NT2/D1 (cell line): ENCODE measurements around the gene PIK3R5.

ENCODE experiments used
- DNase-seq: peaks from one replicate; pipeline ENCODE4 v3.0.0-alpha.2; 2011; ENCODE audit warnings: low read depth, low spot score
- H3K27me3 ChIP-seq: 2 replicates; pipeline ENCODE4 v1.6.0; 2011; ENCODE audit warnings: mild to moderate bottlenecking; ENCODE audit not compliant: insufficient read length, insufficient read depth
- H3K36me3 ChIP-seq: 2 replicates; pipeline ENCODE4 v1.6.1; 2011; ENCODE audit warnings: mild to moderate bottlenecking, low read length, mixed read lengths; ENCODE audit not compliant: insufficient read depth, insufficient read length
- H3K4me1 ChIP-seq: 2 replicates; pipeline ENCODE4 v1.5.1; 2011; ENCODE audit not compliant: insufficient read depth, insufficient read length
- H3K4me3 ChIP-seq: 2 replicates; pipeline ENCODE4 v1.5.1; 2011; ENCODE audit warnings: low read depth; ENCODE audit not compliant: insufficient read length
- H3K9ac ChIP-seq: 2 replicates; pipeline ENCODE4 v1.6.0; 2011; ENCODE audit warnings: low read depth; ENCODE audit not compliant: insufficient read length
- H3K9me3 ChIP-seq: 2 replicates; pipeline ENCODE4 v1.5.1; 2011; ENCODE audit warnings: mild to moderate bottlenecking, low read length; ENCODE audit not compliant: insufficient read depth
- SUZ12 ChIP-seq: IDR thresholded peaks from 2 replicates; pipeline ENCODE4 v1.6.1; 2011; ENCODE audit not compliant: insufficient read length, insufficient read depth; ENCODE audit errors: extremely low read depth
- YY1 ChIP-seq: IDR thresholded peaks from 2 replicates; pipeline ENCODE4 v1.6.1; 2011; ENCODE audit not compliant: insufficient read length, insufficient read depth
- ZNF274 ChIP-seq: IDR thresholded peaks from 2 replicates; pipeline ENCODE4 v1.6.1; 2011; ENCODE audit warnings: mild to moderate bottlenecking, low read depth, low read length

PIK3R5 gene

GRCh38 chr17:8949061-8949661, 16.3 kb downstream of the PIK3R5 start:
- DNase-seq: no peak
- Histone ChIP-seq H3K4me3 (no peak overlapping the region), H3K9me3 (no peaks in the 10 kb centered on the region), H3K36me3 (no peaks in the 10 kb centered on the region), H3K9ac (no peak overlapping the region), H3K27me3 (no peaks in the 10 kb centered on the region), H3K4me1 (no peaks in the 10 kb centered on the region)
- TF ChIP-seq YY1 (no peak), ZNF274 (no peak), SUZ12 (no peak)

DNA sequence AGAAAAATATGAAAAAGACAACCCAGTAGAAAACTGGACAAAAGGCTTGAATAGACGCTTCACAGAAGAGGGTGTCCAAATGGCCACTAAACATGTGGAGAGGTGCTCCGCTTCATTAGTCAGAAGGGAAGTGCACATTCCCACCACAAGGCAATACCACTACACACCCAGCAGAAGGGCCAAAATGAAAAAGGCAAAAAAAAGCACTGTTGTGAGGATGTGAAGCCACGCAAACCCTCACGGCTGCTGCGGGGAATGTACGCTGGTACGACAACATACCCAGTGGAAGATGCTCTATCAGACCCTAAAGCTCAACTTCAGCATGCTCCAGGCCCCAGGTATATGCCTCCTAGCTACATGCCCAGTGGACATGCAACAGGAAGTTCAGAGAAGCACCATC, 17.0 kb downstream of the PIK3R5 start:
- H3K9ac ChIP-seq: no peak overlapping the region
- no peak overlapping the region for H3K4me3 ChIP-seq
- H3K4me1 ChIP-seq: no peaks in the 10 kb centered on the region
- H3K36me3 ChIP-seq: no peaks in the 10 kb centered on the region
- DNase-seq: no peak
- no peaks in the 10 kb centered on the region for H3K27me3 ChIP-seq
- TF ChIP-seq YY1 (no peak), SUZ12 (no peak), ZNF274 (no peak)
- H3K9me3 ChIP-seq: no peaks in the 10 kb centered on the region

- TF ChIP-seq ZNF274 (no peak), YY1 (no peak), SUZ12 (no peak)
- no peak overlapping the region for H3K4me3 ChIP-seq
- no peak for DNase-seq
- no peak overlapping the region for H3K9ac ChIP-seq
- H3K36me3 ChIP-seq: no peaks in the 10 kb centered on the region
- no peaks in the 10 kb centered on the region for H3K4me1 ChIP-seq
- H3K9me3 ChIP-seq: no peaks in the 10 kb centered on the region
- H3K27me3 ChIP-seq: no peaks in the 10 kb centered on the region
These were observed 18.3 kb downstream of the PIK3R5 start for GRCh38 chr17:8947201-8947600.

- DNase-seq: no peak
- Histone ChIP-seq H3K9me3 (no peaks in the 10 kb centered on the region), H3K36me3 (no peaks in the 10 kb centered on the region), H3K27me3 (no peaks in the 10 kb centered on the region), H3K4me3 (no peak overlapping the region), H3K4me1 (no peaks in the 10 kb centered on the region), H3K9ac (no peak overlapping the region)
- TF ChIP-seq YY1 (no peak), SUZ12 (no peak), ZNF274 (no peak)
These were observed 19.0 kb downstream of the PIK3R5 start for GRCh38 chr17:8946476-8946875.

DNA sequence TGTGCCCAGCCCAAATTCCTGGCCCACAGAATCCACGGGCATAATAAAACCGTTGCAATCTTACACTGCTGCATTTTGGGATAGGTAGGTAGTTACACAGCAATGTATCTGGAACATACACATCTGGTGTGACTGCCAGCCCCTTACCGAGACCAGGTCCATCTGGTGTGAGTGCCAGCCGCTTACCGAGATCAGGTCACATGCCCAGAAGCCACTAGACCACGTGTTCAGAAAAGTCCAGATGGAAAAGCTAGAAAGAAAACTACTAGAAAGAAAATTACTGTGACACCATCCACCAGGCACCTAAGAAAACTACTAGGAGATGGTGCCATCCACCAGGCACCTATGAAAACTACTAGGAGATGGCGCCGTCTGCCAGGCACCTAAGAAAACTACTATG, 19.4 kb downstream of the PIK3R5 start:
- Histone ChIP-seq H3K4me3 (no peak overlapping the region), H3K9me3 (no peaks in the 10 kb centered on the region), H3K4me1 (peaks cover under 1% of the 10 kb centered on the region), H3K36me3 (no peaks in the 10 kb centered on the region), H3K9ac (no peak overlapping the region), H3K27me3 (no peaks in the 10 kb centered on the region)
- DNase-seq: no peak
- TF ChIP-seq SUZ12: no peak
- TF ChIP-seq ZNF274: no peak
- no peak for TF ChIP-seq YY1

DNA sequence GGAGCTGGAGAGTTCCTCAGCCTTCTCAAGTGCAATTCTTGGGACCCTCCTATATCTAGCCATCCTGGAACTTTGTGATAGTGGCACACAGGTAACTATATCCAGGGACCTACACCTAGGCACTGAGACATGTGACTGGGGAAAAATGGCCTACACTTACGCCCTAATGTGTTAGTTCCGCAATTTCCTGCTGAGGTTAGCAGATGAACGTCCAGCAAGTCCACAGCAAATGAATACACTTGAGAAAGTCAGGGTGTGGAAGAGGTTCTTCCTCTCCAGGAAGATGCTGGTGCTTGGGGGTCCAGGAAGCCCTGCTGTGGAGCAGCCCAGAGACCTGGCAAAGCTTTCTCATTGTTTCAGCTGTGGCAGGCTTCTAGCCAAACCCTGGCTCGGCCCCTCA, 20.8 kb downstream of the PIK3R5 start:
- H3K9me3 ChIP-seq: no peaks in the 10 kb centered on the region
- no peak overlapping the region for H3K9ac ChIP-seq
- H3K4me3 ChIP-seq: no peak overlapping the region
- no peak for DNase-seq
- H3K27me3 ChIP-seq: no peaks in the 10 kb centered on the region
- TF ChIP-seq ZNF274 (no peak), SUZ12 (no peak), YY1 (no peak)
- H3K36me3 ChIP-seq: no peaks in the 10 kb centered on the region
- peaks cover 5% of the 10 kb centered on the region for H3K4me1 ChIP-seq

GRCh38 chr17:8944083-8944482, 21.4 kb downstream of the PIK3R5 start:
- no peak overlapping the region for H3K4me3 ChIP-seq
- H3K4me1 ChIP-seq: peaks cover 5% of the 10 kb centered on the region
- TF ChIP-seq ZNF274: no peak
- no peak for TF ChIP-seq YY1
- no peak for TF ChIP-seq SUZ12
- H3K27me3 ChIP-seq: no peaks in the 10 kb centered on the region
- no peaks in the 10 kb centered on the region for H3K9me3 ChIP-seq
- H3K36me3 ChIP-seq: no peaks in the 10 kb centered on the region
- no peak for DNase-seq
- H3K9ac ChIP-seq: no peak overlapping the region
